GM18951 (cell line): ENCODE data around the gene NUCB1.
"Not testable (repeated sequence)": the region's sequence is repeated elsewhere in the genome, so short reads cannot be mapped to it uniquely, and the experiment has no call there.

Experiments used
- POLR2A ChIP-seq: IDR thresholded peaks from 4 replicates; pipeline ENCODE4 v1.6.1; 2011; ENCODE audit warnings: mild to moderate bottlenecking; ENCODE audit not compliant: insufficient read length, insufficient read depth; ENCODE audit errors: extremely low read depth
- in situ Hi-C: fragments of 300-500 bp; cut with MboI; formaldehyde crosslinking; loops from one replicate; pipeline ENCODE4 v1.12.0; 2022; ENCODE audit warnings: low sequenced_read_pairs, mixed read lengths, inconsistent platforms; ENCODE audit not compliant: unreplicated experiment

Gene NUCB1

GRCh38 chr19:48922548-48923490 lies 22.7 kb downstream of the NUCB1 start:
- in situ Hi-C loops: no loop called here
- no peak for TF ChIP-seq POLR2A

- TF ChIP-seq POLR2A: no peak
- in situ Hi-C loops: no loop called here
These were observed 25.2 kb downstream of the NUCB1 start for GRCh38 chr19:48925240-48925843.

GRCh38 chr19:48925890-48926289 lies 25.8 kb downstream of the NUCB1 start:
- in situ Hi-C loops: not testable (repeated sequence)

- in situ Hi-C loops: no loop called here
- no peak for TF ChIP-seq POLR2A
These were observed 26.8 kb downstream of the NUCB1 start for GRCh38 chr19:48926909-48927308.

DNA sequence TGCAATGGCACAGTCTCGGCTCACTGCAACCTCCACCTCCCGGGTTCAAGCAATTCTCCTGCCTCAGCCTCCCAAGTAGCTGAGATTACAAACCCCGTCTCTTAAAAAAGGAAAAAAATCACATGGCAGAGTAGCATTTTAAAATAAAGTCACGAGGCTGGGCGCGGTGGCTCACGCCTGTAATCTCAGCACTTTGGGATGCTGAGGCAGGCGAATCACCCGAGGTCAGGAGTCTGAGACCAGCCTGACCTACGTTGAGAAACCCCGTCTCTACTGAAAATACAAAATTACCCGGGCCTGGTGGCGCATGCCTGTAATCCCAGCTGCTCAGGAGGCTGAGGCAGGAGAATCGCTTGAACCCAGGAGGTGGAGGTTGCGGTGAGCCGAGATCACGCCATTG lies 27.6 kb downstream of the NUCB1 start:
- in situ Hi-C loops: not testable (repeated sequence)

GRCh38 chr19:48928164-48929025 lies 28.3 kb downstream of the NUCB1 start:
- in situ Hi-C loops: no loop called here
- TF ChIP-seq POLR2A: no peak

- TF ChIP-seq POLR2A: no peak
- in situ Hi-C loops: no loop called here
These were observed 33.3 kb downstream of the NUCB1 start, which contains the start of gene DHDH for GRCh38 chr19:48933382-48933932. Gene DHDH, plus strand, starts transcription at chr19:48933699. Its CDS starts 23 bp downstream, at chr19:48933722.

DNA sequence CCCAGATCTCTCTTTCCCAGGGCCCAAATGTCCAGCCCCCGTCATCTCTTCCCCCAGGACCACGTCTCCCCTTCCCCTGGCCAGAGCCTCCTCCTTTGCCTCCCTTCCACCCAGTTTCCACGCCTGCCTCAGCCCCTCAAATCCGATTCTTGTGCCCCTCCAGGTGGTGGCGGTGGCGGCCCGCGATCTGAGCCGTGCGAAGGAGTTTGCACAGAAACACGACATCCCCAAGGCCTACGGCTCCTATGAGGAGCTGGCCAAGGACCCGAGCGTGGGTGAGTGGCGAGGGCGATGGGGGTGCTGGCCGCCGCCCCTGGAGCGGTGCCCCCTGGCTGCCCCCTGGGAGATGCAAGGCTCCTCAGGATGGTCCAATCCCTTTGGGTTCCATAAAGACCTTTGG lies 34.7 kb downstream of the NUCB1 start:
- in situ Hi-C loops: no loop called here
- TF ChIP-seq POLR2A: no peak

DNA sequence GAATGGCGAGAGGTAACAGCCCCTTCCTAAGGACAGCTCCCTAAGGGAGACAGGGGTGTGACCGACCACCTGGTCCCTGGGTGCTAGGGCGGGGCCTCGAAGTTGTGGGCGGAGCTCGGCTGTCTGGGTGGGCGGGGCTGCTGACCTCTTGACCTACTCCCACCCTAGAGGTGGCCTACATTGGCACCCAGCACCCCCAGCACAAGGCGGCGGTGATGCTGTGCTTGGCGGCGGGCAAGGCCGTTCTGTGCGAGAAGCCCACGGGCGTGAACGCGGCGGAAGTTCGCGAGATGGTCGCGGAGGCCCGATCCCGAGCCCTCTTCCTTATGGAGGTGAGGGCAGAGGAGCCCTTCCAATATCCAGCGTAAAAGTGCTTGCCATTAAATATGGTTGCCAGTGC lies 35.8 kb downstream of the NUCB1 start:
- in situ Hi-C loops: no loop called here
- TF ChIP-seq POLR2A: no peak

DNA sequence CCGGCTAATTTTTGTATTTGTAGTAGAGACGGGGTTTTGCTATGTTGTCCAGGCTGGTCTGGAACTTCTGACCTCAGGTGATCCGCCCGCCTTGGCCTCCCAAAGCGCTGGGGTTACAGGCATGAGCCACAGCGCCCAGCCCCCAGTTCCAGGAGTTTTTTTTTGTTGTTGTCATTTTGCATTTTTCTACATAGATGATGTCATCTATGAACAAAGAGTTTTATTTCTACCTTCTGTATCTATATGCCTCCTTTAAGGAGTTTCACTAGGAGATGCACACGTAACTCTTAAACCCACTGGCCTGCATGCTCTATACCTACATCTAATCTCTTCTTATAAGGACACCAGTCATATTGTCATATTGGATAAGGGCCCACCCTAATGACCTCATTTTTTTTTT lies 38.1 kb downstream of the NUCB1 start:
- in situ Hi-C loops: no loop called here
- TF ChIP-seq POLR2A: no peak

DNA sequence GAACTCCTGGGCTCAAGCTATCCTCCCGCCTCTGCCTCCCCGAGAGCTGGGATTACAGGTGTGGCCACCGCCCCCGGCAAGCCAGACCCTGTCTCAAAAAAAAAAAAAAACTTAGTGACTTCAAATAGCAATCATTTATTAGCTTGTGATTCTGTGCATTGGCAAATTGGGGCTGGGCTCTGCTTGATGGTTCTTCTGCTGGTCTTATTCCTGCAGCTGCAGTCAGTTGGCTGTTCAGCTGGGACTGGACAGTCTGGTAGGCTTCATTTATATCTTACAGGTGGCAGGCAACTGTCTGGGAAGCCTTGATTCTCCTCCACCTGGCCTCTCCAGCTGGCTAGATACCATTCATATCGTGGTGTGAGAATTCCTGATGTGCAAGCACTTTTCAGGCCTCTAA lies 40.8 kb downstream of the NUCB1 start:
- no peak for TF ChIP-seq POLR2A
- in situ Hi-C loops: no loop called here

DNA sequence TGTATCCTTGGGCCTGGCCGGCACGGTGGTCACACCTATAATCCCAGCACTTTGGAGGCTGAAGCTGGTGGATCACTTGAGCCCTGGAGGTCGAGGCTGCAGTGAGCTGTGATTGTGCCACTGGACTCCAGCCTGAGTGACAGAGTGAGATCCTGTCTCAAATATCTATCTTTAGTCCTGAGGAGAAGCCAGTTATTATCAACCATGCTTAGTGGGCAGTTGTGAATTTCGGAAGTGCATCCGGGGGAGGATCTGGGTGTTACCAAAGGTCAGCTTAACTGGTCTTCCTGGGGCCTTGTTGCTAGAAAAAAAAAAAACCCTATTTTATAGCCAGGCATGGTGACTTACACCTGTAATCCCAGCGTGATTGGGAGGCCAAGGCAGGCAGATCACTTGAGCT lies 43.0 kb downstream of the NUCB1 start:
- in situ Hi-C loops: no loop called here
- TF ChIP-seq POLR2A: no peak

- in situ Hi-C loops: no loop called here
- TF ChIP-seq POLR2A: no peak
These were observed 45.3 kb downstream of the NUCB1 start for GRCh38 chr19:48945415-48945814.

DNA sequence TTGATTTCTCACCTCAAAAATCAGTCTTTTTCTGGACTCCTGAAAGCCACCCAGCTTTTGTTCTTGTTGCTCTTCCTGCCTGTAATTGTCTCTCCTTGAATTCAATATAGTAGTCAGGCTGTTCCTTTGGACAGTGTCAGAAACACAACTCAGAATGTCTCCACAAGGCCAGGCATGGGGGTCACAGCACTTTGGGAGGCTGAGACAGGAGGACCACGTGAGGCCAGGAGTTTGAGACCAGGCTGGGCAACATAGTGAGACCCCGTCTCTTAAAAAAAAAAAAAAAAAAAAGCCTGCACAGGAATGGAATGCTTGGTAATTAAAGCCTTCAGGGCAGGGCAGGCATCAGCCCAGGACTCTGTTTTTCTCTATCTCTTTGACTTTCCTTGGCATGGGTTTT lies 45.7 kb downstream of the NUCB1 start:
- in situ Hi-C loops: no loop called here
- no peak for TF ChIP-seq POLR2A
